BE2C (cell line): ENCODE results near the gene ADRA2A.

Source experiments
- DNase-seq: peaks from one replicate; pipeline ENCODE4 v3.0.0-alpha.2; 2020
- H3K27me3 ChIP-seq: fragments of 250-450 bp; sonication (Bioruptor Pico); 2 replicates; pipeline ENCODE4 v1.5.1; 2020; ENCODE audit warnings: mild to moderate bottlenecking
- H3K36me3 ChIP-seq: fragments of 250-450 bp; sonication (Bioruptor Pico); 2 replicates; pipeline ENCODE4 v1.5.1; 2020; ENCODE audit warnings: mild to moderate bottlenecking
- H3K4me1 ChIP-seq: fragments of 250-450 bp; sonication (Bioruptor Pico); 2 replicates; pipeline ENCODE4 v1.5.1; 2020
- H3K4me3 ChIP-seq: 2 replicates; pipeline ENCODE4 v1.5.1; 2011; ENCODE audit warnings: low read depth, low read length
- H3K9me3 ChIP-seq: fragments of 250-450 bp; sonication (Bioruptor Pico); 2 replicates; pipeline ENCODE4 v1.5.1; 2020
- CTCF ChIP-seq: IDR thresholded peaks from 2 replicates; pipeline ENCODE4 v1.5.1; 2012; ENCODE audit warnings: mild to moderate bottlenecking, low read depth, low read length

The ADRA2A gene

GRCh38 chr10:111081595-111081994, 4.8 kb downstream of the ADRA2A start:
- H3K4me3 ChIP-seq, result no peak overlapping the region
- no peaks in the 10 kb centered on the region for H3K27me3 ChIP-seq
- no peak for TF ChIP-seq CTCF

GRCh38 chr10:111082102-111082975, 5.5 kb downstream of the ADRA2A start:
- Histone ChIP-seq H3K27me3 (no peaks in the 10 kb centered on the region), H3K4me3 (no peak overlapping the region), H3K4me1 (no peaks in the 10 kb centered on the region), H3K36me3 (no peaks in the 10 kb centered on the region), H3K9me3 (no peaks in the 10 kb centered on the region)
- TF ChIP-seq CTCF, result no peak
- DNase-seq, result no peak

More at GRCh38 chr10:111081595-111081994, 4.8 kb downstream of the ADRA2A start:
- DNase-seq, result no peak
- no peaks in the 10 kb centered on the region for H3K36me3 ChIP-seq
- H3K4me1 ChIP-seq, result no peaks in the 10 kb centered on the region
- no peaks in the 10 kb centered on the region for H3K9me3 ChIP-seq

GRCh38 chr10:111083222-111084095, 6.6 kb downstream of the ADRA2A start:
- no peaks in the 10 kb centered on the region for H3K4me1 ChIP-seq
- DNase-seq, result no peak
- no peak for TF ChIP-seq CTCF
- no peaks in the 10 kb centered on the region for H3K27me3 ChIP-seq
- H3K4me3 ChIP-seq, result no peak overlapping the region
- H3K9me3 ChIP-seq, result no peaks in the 10 kb centered on the region
- no peaks in the 10 kb centered on the region for H3K36me3 ChIP-seq

GRCh38 chr10:111084366-111085255, 7.8 kb downstream of the ADRA2A start:
- Histone ChIP-seq H3K27me3 (no peaks in the 10 kb centered on the region), H3K36me3 (no peaks in the 10 kb centered on the region), H3K9me3 (no peaks in the 10 kb centered on the region), H3K4me3 (no peak overlapping the region), H3K4me1 (no peaks in the 10 kb centered on the region)
- no peak for TF ChIP-seq CTCF
- no peak for DNase-seq

GRCh38 chr10:111085690-111086353, 9.0 kb downstream of the ADRA2A start:
- H3K27me3 ChIP-seq, result no peaks in the 10 kb centered on the region
- no peaks in the 10 kb centered on the region for H3K36me3 ChIP-seq
- no peak for TF ChIP-seq CTCF
- no peaks in the 10 kb centered on the region for H3K4me1 ChIP-seq
- no peak for DNase-seq
- H3K4me3 ChIP-seq, result no peak overlapping the region
- no peaks in the 10 kb centered on the region for H3K9me3 ChIP-seq
